Activated T-cell treated with anti-CD3 and anti-CD28 coated beads, Interleukin-2, amount 50 U/mL, for 48 hours (primary cell): Measurements from ENCODE around the gene PPIL1.
"Not testable (repeated sequence)": the region's sequence is repeated elsewhere in the genome, so short reads cannot be mapped to it uniquely, and the experiment has no call there.

Experiments
- DNase-seq, 2 experiments: peaks; one replicate each; pipeline ENCODE4 v3.0.0-alpha.2; 2020

The PPIL1 gene

DNA sequence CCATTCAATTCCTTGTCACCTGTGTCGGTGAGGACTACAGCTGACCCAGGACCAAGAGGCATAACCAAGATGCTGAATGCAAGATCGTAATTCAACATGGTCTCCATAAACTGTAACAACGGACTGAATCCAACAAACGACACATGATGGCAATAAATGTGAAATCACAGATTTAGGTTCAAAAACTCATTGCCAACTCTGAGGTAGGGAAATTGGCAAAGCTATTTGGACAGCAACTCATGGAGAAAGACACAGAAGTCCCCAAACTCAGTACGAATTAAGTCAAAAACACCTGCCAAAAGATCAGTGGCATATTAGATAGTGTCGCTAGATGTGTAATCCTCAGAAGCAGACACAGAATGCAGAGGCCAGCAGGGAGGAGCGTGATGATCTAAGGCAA, 60.4 kb downstream of the PPIL1 start:
- DNase-seq: no peak

DNA sequence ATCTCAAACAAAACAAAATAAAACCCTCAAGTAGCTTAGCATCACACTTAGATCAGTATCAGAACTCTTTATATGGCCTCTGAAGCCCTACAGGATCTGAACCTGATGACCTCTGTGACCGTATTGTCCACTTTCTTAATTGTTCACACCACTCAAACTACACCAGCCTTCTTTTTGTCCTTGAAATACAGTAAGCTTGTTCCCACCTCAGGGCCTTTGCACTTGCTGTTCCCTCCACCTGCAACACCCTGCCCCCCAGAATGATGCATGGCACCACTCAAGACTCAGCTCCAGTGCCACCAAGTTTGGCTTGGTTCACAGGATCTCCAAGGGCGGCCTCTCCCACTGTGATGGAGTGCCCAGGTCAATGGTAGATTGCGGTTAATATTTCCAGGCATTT, 61.1 kb downstream of the PPIL1 start:
- no peak for DNase-seq

- not testable (repeated sequence) for DNase-seq
Measured at GRCh38 chr6:36813047-36813446, 61.6 kb downstream of the PPIL1 start.

DNA sequence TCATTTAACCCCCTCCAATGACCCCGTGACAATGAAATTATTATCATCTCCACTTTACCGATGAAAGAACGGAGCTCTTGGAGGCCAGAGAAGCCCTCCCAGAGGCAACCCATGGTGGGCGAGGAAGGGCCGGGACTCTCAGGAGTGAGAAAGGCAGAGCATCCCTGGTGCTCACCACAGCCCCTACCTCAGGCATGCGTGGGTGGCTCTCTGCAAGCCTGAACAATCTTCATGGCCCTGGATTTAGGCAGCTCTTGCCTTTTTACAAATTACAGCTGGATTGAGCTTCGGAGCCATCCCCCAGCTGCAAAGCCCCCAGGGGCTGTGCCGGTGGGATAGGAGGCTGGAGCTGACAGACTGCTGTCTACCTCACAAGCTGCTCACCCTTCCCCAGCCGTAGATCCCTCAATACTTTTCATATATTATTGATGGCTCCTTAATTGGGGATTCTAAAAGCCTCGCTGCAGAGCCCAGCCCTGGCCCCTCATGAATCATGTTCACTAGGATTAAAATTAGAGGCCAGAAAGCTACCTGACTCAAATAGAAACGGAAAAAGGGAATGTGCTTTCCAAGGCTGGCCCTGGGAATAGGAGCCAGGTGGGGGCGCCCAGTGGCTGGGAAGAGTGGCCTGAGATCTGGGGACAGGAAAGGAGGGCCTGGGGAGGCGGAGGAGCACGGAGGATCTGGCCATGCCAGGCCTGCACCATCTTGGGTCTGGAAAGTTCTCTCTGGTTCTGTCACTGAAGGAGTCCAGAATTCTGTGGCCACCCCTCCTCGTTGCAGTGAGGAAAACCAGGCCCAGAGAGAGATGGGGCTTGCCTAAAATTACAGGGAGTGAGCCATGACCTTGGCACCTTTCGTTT, 64.4 kb downstream of the PPIL1 start:
- DNase-seq: no peak

GRCh38 chr6:36809156-36809555, 65.4 kb downstream of the PPIL1 start:
- DNase-seq: no peak

GRCh38 chr6:36808634-36809033, 66.0 kb downstream of the PPIL1 start:
- no peak for DNase-seq

DNA sequence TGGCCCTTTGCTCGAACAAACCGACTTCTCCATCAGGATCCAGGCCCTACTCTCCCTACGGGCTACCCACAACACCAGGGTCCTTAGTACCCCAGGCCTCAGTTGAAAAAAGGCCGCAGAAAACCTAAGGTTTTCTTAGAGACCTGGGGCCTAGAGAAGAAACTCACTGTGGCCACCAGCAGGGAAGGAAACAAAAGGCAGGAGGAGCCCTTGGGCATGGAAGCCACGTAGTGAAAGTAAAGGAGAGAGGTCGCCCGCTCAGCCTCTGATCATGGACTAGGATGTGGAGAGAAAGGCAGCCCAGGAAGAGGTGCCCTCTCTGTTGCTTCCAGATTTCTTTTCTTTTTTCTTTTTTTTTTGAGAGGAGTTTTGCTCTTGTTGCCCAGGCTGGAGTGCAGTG, 66.9 kb downstream of the PPIL1 start:
- DNase-seq: no peak

DNA sequence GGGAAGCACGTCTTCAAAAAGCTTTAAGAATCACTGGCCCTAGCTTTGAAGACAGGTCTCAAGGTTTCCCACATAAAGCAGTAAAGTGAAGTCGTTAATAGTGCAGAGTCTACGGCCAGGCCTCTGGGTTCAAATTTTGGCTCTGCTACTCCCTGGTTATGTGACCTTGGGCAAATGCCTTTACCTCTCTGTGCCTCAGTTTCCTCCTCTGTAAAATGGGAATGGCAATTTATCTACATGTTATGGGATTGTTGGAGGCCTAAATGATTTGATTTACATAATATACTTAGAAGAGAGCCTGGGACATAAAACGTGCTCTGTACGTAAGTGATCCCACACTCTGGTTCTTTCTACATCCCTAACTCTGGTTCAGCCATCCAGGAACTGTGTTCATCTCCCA, 67.5 kb downstream of the PPIL1 start:
- no peak for DNase-seq

DNA sequence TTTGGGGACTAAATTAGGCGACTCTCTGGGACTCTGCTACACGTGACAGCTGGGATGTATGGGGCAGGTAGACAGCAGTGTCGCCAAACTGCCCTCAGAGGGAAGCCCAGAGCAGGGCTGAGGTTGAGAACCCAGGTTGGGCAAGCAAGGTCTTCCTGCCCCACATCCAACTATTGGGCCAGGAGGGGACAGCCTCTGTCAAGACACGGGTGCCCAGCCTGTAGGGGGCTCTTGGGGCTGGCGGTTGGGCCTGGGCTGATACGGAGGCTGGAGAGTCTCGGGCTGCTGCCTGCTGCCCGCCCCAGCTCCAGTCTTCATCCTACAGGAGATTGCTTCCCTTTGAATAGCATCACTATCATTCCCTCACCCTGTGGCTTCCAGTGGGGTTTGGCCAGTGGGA, 68.7 kb downstream of the PPIL1 start:
- no peak for DNase-seq

DNA sequence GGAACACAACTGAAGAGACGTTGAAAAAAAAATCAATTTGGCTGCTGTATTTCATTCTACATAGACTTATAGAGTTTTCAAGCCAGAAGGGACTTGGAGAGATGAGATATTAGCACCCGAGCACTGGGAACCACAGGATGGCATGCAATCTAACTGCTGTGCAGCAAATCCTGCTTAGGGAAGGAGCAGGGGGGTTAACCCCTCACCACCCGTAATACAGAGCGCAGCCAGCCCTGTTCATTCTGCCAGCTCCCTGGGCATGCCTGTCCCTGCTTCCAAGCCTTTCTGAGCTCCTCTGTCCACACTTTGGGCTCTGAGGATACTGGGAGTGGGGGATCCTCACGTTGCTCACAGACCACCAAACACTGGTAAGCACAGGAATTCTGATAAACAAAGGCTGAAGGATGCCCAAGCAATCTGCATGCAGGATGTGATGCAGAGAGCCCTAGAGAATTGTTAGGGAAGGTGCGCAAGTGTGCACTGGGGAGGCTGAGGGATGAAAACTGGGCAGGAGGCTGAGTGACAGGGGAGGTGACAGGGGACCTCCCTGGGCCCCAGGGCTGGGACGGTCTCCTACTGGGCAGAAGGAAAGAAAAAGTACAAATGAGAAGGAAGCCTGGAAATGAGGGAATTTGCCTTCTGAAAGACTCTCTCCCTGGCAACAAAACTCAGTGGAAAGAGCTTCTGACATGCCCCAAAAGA, 69.4 kb downstream of the PPIL1 start:
- DNase-seq: no peak
